GM18873 (cell line): Measurements from ENCODE around the gene AP1S3.
"Not testable (repeated sequence)": the region's sequence is repeated elsewhere in the genome, so short reads cannot be mapped to it uniquely, and the experiment has no call there.

Source experiments
- ATAC-seq: cut with Tn5 transposase; IDR thresholded peaks from one replicate; pipeline ENCODE4 v1.9.1; 2021; ENCODE audit warnings: mild to moderate bottlenecking, moderate library complexity, moderate number of reproducible peaks; ENCODE audit not compliant: unreplicated experiment, low FRiP score

The AP1S3 gene

DNA sequence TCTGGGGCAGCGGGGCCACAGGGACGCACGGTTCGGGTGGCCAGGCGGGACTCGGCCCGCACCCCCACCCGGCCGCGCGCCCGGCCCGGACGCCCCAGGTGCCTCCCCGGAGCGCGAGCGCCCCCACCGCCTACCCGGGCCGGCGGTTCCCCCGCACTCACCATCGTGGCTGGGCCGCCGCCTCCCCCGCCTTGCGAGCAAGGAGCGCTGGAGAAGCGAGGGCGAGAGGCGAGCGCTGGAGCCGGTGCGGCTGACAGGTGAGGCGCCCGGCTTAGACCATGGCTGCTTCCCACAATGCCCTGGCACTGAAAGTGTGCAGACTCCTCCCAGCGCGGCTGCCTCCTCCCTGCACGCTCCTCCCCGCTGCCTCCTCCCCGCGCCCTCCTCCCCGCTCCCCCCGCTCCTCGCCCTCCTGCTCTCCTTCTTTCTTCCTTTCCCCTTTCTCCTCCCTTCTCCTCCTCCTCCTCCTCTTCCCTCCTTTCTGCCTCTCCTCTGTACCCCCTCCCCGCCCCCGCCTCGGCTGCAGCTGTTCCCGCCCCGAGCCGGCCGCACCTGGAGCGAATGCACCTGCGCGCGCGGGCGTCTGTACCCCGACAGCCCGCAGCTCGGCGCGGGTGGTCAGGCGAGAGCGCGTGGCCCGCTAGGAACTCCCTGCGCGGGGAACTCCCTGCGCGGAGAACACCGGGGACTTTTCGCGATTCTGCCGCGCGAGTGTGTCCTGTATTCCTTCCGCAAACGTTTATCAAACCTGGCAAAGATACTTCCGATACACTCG is at the start of gene AP1S3:
AP1S3 (minus strand) TSS at position 296 of the 775 bp plus-strand sequence; CDS start at position 164, 132 bp downstream.
- ATAC-seq, result peak; percentile 66

DNA sequence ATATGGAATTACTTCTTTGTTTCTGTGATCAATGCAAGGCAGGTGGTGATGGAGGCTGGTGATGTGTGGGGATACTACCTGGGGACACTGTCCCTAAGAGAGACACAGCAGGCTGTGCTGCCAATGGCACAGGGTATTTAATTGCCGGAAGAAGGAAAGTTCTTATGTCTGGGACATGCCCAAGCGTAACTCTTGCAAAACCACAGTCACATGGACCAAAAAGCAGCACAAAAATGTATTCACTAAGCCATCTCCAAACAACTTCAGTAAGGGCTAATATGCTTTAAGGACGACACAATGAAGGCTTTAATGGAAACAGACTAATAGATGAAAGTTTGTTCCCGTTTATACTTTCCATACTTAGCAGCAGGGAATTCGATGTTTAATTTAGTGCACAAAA is 49.7 kb upstream of the AP1S3 start:
- no peak for ATAC-seq

DNA sequence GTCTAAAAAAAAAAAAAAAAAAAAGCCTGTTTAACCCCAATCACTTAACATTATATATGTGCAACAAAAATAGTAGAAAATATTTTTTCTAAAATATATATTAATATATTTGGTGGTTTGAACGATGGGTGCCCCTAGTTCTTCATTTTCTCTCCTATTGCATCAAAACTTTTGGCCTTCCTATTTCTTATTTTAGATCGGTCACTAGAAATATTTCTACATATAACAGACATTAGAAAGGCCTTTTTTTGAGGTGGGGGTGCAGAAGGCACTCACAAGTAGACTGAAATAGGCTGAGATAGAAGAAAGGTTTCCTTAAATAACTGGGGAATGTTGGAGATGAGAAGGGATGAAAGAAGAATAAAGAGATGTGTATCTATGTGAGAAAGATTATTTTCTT is 49.3 kb upstream of the AP1S3 start:
- no peak for ATAC-seq

DNA sequence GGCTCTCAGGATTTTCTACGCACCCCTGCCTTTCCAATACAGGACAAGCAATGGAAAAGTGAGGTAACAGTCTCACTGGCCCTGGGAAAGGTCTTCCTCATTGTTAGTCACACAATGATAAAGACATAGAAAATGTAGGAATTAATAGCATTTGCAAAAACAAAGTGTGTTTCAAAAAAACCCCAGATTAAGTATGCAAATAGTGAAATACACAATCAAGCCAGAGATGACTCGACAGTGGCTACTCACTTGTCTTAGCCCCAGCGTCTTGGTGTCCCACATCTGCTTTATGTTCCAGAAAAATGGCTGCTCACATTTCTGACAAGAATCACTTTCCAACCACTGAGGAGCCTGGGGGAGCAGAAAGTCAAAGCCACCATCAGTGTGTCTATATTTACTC is 47.0 kb upstream of the AP1S3 start:
- ATAC-seq, result peak; percentile 85

DNA sequence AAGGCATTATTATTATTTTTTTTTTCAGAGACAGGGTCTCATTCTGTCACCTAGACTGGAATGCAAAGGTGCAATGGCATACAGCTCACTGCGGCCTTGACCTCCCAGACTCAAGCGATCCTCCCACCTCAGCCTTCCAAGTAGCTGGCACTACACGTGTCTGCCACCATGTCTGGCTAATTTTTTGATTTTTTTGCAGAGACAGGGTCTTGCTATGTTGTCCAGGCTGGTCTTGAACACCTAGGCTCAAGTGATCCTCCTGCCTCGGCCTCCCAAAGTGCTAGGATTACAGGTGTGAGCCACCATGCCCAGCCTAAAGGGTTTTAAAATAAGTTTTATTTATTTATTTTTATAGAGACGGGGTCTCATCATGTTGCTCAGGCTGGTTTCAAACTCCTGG is 45.3 kb upstream of the AP1S3 start:
- no peak for ATAC-seq

DNA sequence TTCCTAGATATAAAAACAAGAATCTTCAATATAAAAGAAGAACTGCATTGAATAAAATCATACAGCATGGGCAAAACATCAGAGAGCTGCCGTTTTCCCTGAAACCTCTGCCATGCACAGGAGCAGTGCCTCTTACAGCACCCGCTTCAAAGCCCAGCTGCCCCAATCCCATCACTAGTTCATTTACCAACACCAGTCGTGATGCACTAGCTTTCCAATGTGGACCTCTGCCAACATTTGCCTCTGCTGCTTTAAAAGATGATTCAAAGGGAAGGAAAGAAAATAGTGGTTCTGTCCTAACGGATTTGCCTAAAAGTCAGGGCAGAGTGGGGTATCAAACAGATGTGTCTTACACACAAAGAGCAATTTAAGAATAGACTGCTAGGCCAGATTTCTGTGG is 43.4 kb upstream of the AP1S3 start:
- ATAC-seq, result no peak

DNA sequence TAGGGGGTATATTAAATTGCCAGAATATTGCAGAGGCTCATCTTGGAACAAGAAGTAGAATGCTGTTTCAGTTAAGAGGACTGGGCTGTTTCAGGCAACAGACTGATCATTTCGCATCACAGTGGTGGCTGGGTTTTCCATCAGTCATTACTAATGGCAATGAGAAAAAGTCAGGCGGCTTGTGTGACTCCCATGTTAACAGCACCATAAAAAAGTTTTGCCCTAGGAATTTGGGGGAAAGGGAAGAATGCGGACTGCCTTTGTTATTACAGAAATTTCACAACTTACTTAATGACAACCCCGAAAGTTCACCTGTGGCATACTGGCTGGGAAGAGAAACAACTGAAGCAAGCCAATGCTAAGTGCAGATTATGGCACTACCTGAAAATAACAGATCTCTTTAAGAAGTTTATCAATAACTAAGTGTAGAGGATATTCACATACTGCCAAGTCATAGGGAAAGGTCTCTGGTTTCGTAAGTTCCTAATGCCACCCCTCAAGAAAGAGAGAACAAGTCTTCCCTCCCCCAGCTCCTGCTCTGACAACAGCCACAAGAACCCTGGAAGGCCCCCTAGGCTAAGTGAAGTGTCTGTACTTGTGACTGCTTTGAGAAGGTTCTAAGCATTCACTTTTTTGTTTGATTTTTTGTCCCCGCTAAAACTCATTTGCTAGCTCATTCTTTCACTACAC is 40.5 kb upstream of the AP1S3 start:
- peak; percentile 65 for ATAC-seq

DNA sequence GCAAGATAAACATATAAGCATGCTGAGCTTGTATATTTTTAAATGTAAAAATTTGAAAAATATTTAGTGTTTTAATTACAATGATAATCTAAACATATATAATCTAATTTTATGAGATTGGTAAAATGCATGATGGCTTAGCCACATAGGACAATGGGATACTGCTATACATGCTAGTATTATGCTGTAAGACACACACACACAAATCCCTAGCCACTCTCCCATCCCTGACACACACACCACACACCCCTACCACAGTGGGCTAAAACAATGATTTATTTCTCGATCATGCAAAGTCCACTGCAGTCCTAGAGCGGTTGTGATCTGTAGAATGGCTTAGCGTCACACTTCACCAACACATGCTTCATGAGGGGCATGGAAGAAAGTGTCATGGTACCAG is 36.3 kb upstream of the AP1S3 start:
- ATAC-seq, result no peak

DNA sequence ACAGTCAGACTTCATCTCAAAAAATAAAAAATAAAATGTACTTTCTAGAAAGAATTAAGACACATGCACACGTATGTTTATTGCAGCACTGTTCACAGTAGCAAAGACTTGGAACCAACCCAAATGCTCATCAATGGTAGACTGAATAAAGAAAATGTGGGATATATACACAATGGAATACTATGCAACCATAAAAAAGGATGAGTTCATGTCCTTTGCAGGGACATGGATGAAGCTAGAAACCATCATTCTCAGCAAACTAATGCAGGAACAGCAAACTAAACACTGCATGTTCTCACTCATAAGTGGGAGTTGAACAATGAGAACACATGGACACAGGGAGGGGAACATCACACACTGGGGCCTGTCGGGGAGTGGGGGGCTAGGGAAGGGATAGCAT is 35.4 kb upstream of the AP1S3 start:
- ATAC-seq, result not testable (repeated sequence)

DNA sequence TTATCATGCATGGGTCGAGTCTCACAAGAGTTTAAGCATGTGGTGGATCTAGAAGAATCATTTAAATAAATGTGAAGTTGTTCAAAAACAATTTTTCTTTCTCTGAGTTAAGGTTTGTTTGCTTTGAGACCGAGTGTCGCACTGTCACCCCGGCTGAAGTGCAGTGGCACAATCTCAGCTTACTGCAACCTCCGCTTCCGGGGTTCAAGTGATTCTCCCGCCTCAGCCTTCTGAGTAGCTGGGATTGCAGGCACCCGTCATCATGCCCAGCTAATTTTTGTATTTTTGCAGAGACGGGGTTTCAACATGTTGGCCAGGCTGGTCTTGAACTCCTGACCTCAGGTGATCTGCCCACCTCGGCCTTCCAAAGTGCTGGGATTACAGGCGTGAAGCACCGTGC is 34.3 kb upstream of the AP1S3 start:
- ATAC-seq, result not testable (repeated sequence)

DNA sequence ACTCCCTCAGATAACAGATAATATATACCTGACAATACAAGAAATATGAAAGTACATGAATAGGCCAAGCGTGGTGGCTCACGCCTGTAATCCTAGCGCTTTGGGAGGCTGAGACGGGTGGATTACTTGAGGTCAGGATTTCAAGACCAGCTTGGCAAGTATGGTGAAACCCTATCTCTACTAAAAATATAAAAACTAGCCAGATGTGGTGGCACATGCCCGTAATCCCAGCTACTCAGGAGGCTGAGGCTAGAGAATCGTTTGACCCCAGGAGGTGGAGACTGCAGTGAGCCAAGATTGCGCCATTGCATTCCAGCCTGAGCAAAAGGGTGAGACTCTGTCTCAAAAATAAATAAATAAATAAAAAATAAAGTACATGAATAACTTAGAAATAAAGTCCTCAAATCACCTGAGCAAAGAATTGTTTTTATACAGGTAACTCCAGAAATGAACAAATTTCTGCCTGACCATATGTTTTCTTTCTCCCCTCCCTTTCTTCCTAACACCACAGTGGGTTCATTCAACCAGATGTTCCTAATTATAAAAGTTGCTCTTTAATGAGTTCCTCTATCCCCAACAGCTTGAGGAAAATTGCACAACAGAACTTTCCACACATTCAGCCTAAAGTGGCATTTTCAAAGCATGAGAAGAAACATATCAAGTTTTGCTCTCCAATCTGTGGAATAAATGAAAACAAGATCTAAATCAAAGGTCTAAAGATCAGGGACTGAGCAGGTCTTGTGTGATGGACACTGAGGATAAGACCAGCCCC is 33.6 kb upstream of the AP1S3 start:
- ATAC-seq, result no peak

DNA sequence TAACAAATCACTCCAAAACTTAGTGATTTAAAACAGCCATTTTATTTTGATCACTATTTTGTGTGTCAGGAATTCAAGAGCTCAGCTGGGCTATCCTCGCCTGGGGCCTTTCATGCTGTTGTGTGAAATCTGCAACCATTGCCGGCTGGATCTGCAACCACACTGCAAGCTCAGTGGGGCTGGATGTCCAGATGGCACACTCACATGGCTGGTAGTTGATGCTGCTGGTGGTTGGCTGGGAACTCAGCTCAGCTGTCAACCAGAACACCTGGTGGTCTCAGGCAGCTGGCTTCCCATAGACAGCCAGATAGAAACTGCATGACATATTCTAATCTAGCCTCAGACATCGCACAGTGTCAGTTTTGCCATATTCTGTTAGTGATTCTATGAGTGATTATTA is 30.6 kb upstream of the AP1S3 start:
- no peak for ATAC-seq

DNA sequence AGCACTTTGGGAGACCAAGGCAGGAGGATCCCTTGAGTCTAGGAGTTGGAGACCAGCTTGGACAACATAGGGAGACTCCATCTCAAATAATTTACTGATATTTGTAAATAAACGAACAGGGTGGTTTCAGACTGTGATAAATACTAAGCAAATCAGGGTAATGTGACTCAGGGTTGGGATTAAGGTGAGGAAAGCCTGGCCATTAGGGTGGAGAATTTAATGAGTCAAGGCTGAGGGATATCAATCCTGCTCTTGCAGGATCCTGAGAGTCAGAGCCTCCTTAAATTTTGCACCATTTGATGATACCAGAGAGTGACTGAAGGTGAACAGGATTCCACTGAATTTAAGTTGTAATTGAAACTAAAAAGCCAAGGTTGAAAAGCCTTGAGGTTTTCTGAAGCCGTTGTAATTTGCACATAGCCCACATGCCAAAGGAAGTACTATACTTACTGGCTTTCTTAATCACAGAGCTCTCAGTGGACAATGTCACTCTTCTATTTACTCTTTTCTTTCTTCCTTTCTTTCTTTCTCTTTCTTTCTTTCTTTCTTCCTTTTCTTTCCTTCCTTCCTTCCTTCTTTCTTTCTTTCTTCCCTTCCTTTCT is 28.6 kb upstream of the AP1S3 start:
- ATAC-seq, result no peak

DNA sequence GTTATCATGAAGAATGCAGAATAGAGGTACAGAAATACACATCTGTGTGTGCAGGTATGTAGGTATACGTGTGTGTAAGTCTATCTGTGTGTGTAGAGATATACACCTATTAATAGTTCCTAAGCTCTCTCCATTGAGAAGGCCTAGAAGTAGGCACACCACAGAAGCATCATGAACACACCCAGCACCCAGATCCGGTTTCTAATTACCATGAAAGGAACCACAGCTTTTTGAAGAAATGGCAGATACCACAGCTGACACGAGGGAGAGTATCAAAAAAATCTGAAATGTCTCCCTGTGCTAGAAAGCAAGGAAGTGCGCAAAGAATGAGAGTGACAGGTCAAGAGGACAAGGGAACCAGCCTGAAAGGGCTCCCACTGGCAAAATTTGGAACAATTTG is 27.7 kb upstream of the AP1S3 start:
- no peak for ATAC-seq

DNA sequence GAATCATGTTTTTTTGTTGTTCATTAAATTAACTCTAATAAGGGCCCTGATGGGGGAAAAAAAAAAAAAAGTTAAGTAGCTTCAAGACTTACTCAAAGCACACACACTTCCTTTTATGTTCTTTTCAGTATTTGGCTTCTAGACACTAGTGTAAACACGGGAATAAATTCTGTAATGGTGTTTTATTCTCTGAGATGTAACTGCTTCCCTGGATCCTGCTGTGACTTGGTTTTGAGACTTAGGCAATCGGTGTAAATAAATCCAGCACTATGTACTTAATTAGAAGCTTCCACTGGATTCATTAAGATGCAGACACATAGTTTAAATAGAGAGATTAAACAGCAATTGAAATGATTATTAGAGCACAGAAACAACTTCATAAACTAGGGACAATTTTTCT is 26.1 kb upstream of the AP1S3 start:
- no peak for ATAC-seq

DNA sequence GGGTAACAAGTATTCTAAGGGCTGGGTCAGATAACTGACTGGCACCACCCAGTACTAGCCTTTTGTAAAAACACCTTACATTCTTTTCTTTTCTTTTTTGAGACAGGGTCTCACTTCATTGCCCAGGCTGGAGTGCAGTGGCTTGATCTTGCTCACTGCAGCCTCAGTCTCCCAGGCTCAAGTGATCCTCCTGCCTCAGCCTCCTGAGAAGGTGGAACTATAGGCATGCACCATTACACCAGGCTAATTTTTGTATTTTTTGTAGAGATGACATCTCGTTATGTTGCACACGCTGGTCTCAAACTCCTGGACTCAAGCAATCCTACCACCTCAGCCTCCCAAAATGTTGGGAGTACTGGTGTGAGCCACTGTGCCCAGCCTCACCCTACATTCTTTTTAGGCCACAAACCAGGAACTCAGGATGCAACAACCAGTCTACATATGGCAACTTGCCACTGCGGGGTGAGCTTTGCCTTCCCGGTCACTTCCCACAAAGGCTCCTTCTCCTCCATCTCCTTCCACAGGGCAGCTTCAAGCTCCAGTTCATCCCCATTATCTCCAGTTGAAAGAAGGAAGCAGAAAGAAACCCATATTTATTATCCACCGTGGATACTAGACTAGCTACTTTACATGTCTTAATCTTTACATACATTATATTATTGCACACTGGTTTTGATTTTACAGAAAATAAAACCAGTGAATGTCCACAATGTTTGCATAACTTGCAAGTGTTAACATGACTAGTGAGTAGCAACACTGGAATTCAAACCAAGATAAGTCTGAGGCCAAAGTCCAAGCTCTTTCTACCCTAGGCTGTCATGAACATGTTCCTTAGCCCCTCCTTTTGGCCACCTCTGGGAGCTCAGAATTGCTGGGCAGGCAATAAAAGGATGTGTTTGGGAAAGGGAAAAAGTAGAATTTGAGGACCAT is 23.7 kb upstream of the AP1S3 start:
- ATAC-seq, result no peak

DNA sequence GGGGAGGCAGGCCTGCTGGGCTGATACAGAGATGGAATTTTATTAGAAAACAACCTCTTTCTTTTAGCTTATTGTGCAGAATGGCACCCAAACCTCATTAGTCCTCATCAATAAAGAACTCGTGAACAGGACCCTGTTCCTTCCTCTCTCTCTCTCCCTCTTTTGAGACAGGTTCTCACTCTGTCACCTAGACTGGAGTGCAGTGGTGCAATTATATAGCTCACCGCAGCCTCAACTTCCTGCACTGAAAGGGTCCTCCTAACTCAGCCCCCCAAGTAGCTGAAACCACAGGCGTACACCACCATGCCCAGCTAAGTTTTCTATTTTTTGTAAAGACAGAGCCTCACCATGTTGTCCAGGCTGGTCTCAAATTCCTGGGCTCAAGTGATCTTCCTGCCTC is 21.7 kb upstream of the AP1S3 start:
- ATAC-seq, result no peak

DNA sequence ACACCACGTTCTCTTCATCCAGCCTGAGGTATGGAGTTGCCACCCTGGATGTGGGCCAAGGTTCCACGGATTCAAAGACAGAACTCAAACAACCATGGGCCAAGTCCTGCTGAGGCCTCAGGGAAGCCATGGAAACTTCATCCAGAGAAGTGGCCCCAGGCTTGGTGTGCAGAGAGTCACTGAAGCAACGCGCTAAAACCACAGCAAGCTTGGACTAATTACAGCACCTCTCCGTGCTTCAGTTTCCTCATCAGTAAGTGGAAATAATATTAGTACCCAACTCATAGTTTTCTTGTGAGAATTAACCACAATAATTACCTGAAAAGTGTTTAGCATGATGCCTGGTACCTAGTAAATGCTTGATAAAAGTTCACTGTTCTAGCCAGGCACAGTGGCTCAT is 19.2 kb upstream of the AP1S3 start:
- ATAC-seq, result no peak

DNA sequence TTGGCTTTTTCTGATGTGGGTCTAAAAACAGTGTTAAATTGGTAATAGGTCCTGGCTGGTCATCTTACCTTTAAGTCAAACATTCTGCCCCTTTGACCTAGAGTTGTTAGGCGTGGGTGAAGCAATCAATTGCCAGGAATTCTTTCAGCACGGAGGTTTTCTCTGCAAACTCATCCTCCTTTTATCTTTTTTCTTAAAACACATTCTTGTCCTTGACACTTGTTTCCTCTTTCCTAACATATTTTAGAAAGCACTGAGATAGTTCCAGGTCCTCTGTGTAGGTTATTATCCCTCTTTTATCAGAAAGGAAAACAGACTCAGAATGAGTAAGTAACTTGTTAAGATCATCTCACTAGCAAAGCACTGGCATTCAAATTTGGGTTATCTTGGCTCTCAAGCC is 18.6 kb upstream of the AP1S3 start:
- ATAC-seq, result no peak

DNA sequence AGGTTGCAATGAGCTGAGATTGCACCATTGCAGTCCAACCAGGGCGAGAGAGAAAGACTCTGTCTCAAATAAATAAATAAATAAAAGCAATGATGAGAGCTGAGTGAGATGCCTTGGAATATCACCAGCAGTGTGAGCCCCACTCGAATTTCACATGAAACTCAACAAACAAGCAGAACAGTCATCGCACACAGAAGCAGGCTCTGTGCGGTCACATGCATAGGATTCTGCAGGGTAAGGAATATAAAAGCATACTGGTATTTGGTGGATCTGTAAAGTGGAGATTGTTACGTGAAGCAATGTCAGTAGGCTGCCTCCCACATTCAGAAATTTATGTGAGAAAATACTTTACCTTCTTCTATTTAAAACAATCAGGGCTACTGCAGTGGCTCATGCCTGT is 18.0 kb upstream of the AP1S3 start:
- ATAC-seq, result no peak
